ENCODE results near the gene USP44. TPM values are rescaled to one million over a fixed set of nuclear protein-coding genes. Genes with fewer than 3 reads are reported as not detected.

Gene USP44
- total RNA-seq, 1 experiment from 2014 or later: 0.17 TPM

DNA sequence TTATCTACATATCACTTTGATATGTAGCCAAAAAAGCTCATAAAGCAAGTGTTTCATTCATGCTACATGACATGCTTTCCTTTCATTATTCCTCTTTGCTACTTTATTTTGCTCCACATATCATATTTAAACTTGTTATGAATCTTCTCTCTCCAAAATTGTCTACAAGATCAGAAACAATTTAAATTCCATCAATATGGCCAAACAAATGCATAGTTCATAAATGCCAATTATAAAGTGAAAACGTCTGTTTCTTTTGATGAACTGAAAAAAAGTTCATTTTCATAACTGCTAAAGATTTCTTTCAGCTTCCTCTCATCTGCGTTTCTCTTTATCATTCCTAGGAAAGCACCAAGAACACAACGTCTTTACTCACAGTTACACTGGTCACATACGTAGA is 22.8 kb downstream of the USP44 start:
- Histone ChIP-seq H2AFZ (ENCODE audit: low read depth, low read length, poor library complexity, severe bottlenecking) (no peak overlapping the region), H3K9me3 (ENCODE audit: control insufficient read depth in 1 of 2, insufficient read depth in 1 of 2, low read depth in 1 of 2, low read length in 2 of 2) (no peaks in the 10 kb centered on the region), H3K4me3 (replicated peaks in 1 of 2; ENCODE audit: low read depth in 1 of 2, low read length in 2 of 2) (no peak overlapping the region), H3K4me2 (ENCODE audit: low read length) (no peak overlapping the region), H4K20me1 (ENCODE audit: insufficient read depth) (no peaks in the 10 kb centered on the region), H3K9me2 (ENCODE audit: insufficient read depth) (no peaks in the 10 kb centered on the region), H3K27ac (ENCODE audit: low read depth, low read length) (no peak overlapping the region), H3K36me3 (ENCODE audit: control insufficient read depth in 1 of 2, insufficient read depth in 2 of 2, low read length in 2 of 2) (no peaks in the 10 kb centered on the region), H3K27me3 (ENCODE audit: insufficient read depth, low read length) (no peaks in the 10 kb centered on the region), H3K4me1 (ENCODE audit: control insufficient read depth in 1 of 2, insufficient read depth in 2 of 2, low read length in 2 of 2) (no peaks in the 10 kb centered on the region), H3K9ac (ENCODE audit: low read length) (no peak overlapping the region), H3K79me2 (ENCODE audit: insufficient read depth, low read length) (no peaks in the 10 kb centered on the region)
- DNase-seq (ENCODE audit: low read depth, low spot score) (no peak), ATAC-seq (no peak)
- CTCF ChIA-PET: interaction anchor here (1.9 kb wide), 1 partner anchor 411 kb away, joined by 4 read pairs; no protein-coding TSS in a partner anchor
- BruUV-seq (replicated peaks): no TSS peak
- intact Hi-C loops (cut with micrococcal nuclease): no loop called here
- TF ChIP-seq TCF7L2 (IDR thresholded peaks at IDR 0.05; ENCODE audit: borderline replicate concordance, extremely low read depth, insufficient read depth, insufficient read length): no peak
- no peak for TF ChIP-seq EZH2phosphoT487 (IDR thresholded peaks at IDR 0.05; ENCODE audit: borderline replicate concordance)
- TF ChIP-seq, protein P1, sequence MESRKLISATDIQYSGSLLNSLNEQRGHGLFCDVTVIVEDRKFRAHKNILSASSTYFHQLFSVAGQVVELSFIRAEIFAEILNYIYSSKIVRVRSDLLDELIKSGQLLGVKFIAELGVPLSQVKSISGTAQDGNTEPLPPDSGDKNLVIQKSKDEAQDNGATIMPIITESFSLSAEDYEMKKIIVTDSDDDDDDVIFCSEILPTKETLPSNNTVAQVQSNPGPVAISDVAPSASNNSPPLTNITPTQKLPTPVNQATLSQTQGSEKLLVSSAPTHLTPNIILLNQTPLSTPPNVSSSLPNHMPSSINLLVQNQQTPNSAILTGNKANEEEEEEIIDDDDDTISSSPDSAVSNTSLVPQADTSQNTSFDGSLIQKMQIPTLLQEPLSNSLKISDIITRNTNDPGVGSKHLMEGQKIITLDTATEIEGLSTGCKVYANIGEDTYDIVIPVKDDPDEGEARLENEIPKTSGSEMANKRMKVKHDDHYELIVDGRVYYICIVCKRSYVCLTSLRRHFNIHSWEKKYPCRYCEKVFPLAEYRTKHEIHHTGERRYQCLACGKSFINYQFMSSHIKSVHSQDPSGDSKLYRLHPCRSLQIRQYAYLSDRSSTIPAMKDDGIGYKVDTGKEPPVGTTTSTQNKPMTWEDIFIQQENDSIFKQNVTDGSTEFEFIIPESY (IDR thresholded peaks at IDR 0.05; ENCODE audit: extremely low read depth, insufficient replicate concordance, low read length): no peak
- no peak for TF ChIP-seq CEBPB (IDR thresholded peaks at IDR 0.05; ENCODE audit: low read depth)
- TF ChIP-seq POLR2AphosphoS5 (IDR thresholded peaks at IDR 0.05; ENCODE audit: low read depth, low read length): no peak
- no peak for TF ChIP-seq JUND (IDR thresholded peaks at IDR 0.05)
- TF ChIP-seq ELF1 (IDR thresholded peaks at IDR 0.05; ENCODE audit: borderline replicate concordance, low read depth): no peak
- RAD21 ChIA-PET (ENCODE audit: low non-redundant PET in 1 of 2, low total read pairs in 2 of 2, uncharacterized antibody in 2 of 2, unreplicated experiment in 2 of 2): no interaction called here
- POLR2A ChIA-PET: interaction anchor here (0.6 kb wide), 1 partner anchor 45 kb away, joined by 3 read pairs; no protein-coding TSS in a partner anchor

DNA sequence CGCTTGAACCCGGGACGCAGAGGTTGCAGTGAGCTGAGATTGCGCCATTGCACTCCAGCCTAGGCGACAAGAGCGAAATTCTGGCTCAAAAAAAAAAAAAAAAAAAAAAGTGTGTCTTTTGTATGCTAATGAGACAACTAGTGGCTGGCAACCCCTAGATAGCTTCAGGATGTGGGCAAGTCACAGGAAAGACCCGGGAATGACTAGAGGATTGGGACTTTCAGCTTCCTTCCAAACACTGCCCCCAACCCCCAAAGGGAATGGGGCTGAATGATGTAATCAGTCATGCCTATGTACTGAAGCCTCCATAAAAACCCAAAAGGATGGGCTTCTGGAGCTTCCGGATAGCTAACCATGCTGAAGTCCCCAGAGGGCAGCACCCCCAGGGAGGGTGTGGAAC is 28.6 kb downstream of the USP44 start:
- no peak overlapping the region for H2AFZ ChIP-seq (ENCODE audit: low read depth, low read length, poor library complexity, severe bottlenecking)
- no peak overlapping the region for H3K27ac ChIP-seq (ENCODE audit: low read depth, low read length)
- no peaks in the 10 kb centered on the region for H3K36me3 ChIP-seq (ENCODE audit: control insufficient read depth in 1 of 2, insufficient read depth in 2 of 2, low read length in 2 of 2)
- DNase-seq (ENCODE audit: low read depth, low spot score) (no peak), ATAC-seq (peak; percentile 11; the same call in 1 of the 2 replicates)
- H3K4me2 ChIP-seq (ENCODE audit: low read length): no peak overlapping the region
- H3K9me3 ChIP-seq (ENCODE audit: control insufficient read depth in 1 of 2, insufficient read depth in 1 of 2, low read depth in 1 of 2, low read length in 2 of 2): no peaks in the 10 kb centered on the region
- no peaks in the 10 kb centered on the region for H3K27me3 ChIP-seq (ENCODE audit: insufficient read depth, low read length)
- ChIA-PET POLR2A (no interaction called here), CTCF (interaction anchor here (1.1 to 1.2 kb wide), 2 partner anchors 11 to 405 kb away, joined by 4 to 5 read pairs; no protein-coding TSS in a partner anchor), RAD21 (ENCODE audit: low non-redundant PET in 1 of 2, low total read pairs in 2 of 2, uncharacterized antibody in 2 of 2, unreplicated experiment in 2 of 2) (no interaction called here)
- TF ChIP-seq SRF (IDR thresholded peaks at IDR 0.05; ENCODE audit: low read depth) (no peak), EZH2 (IDR thresholded peaks at IDR 0.05) (no peak), POLR2AphosphoS5 (IDR thresholded peaks at IDR 0.05; ENCODE audit: low read depth, low read length) (no peak), EGR1 (IDR thresholded peaks at IDR 0.05; ENCODE audit: low read depth) (no peak), RAD21 (IDR thresholded peaks at IDR 0.05; ENCODE audit: low read depth) (no peak)
- intact Hi-C loops (cut with micrococcal nuclease): no loop called here
- no peaks in the 10 kb centered on the region for H3K4me1 ChIP-seq (ENCODE audit: control insufficient read depth in 1 of 2, insufficient read depth in 2 of 2, low read length in 2 of 2)
- H3K9ac ChIP-seq (ENCODE audit: low read length): no peak overlapping the region
- no peaks in the 10 kb centered on the region for H3K9me2 ChIP-seq (ENCODE audit: insufficient read depth)
- H3K79me2 ChIP-seq (ENCODE audit: insufficient read depth, low read length): no peaks in the 10 kb centered on the region
- no peak overlapping the region for H3K4me3 ChIP-seq (replicated peaks in 1 of 2; ENCODE audit: low read depth in 1 of 2, low read length in 2 of 2)
- no TSS peak for BruUV-seq (replicated peaks)
- H4K20me1 ChIP-seq (ENCODE audit: insufficient read depth): no peaks in the 10 kb centered on the region
